ENCODE data around the gene UTF1.
"Not testable (repeated sequence)": the region's sequence is repeated elsewhere in the genome, so short reads cannot be mapped to it uniquely, and the experiment has no call there.

UTF1 gene

GRCh38 chr10:133209117-133209516 is 20.9 kb upstream of the UTF1 start:
- in situ Hi-C loops (cut with HindIII; ENCODE audit: low sequenced_read_pairs): no loop called here

- in situ Hi-C loops (cut with HindIII; ENCODE audit: low sequenced_read_pairs): no loop called here
Measured at GRCh38 chr10:133209641-133210040, 20.4 kb upstream of the UTF1 start.

GRCh38 chr10:133210398-133211140 is 19.4 kb upstream of the UTF1 start:
- in situ Hi-C loops (cut with HindIII; ENCODE audit: low sequenced_read_pairs): no loop called here

- in situ Hi-C loops (cut with HindIII; ENCODE audit: low sequenced_read_pairs): no loop called here
Measured at GRCh38 chr10:133211141-133211830, 18.7 kb upstream of the UTF1 start.

GRCh38 chr10:133211959-133212852 is 17.8 kb upstream of the UTF1 start:
- in situ Hi-C loops (cut with HindIII; ENCODE audit: low sequenced_read_pairs): no loop called here

- in situ Hi-C loops (cut with HindIII; ENCODE audit: low sequenced_read_pairs): no loop called here
Measured at GRCh38 chr10:133212853-133213494, 17.0 kb upstream of the UTF1 start.

GRCh38 chr10:133213641-133214467 is 16.2 kb upstream of the UTF1 start:
- in situ Hi-C loops (cut with HindIII; ENCODE audit: low sequenced_read_pairs): no loop called here

- in situ Hi-C loops (cut with HindIII; ENCODE audit: low sequenced_read_pairs): no loop called here
Measured at GRCh38 chr10:133214468-133215410, 15.3 kb upstream of the UTF1 start.

GRCh38 chr10:133215586-133215985 is 14.4 kb upstream of the UTF1 start:
- in situ Hi-C loops (cut with HindIII; ENCODE audit: low sequenced_read_pairs): no loop called here

- in situ Hi-C loops (cut with HindIII; ENCODE audit: low sequenced_read_pairs): no loop called here
Measured at GRCh38 chr10:133216776-133217175, 13.2 kb upstream of the UTF1 start.

GRCh38 chr10:133217800-133218589 is 12.0 kb upstream of the UTF1 start:
- in situ Hi-C loops (cut with HindIII; ENCODE audit: low sequenced_read_pairs): no loop called here

- in situ Hi-C loops (cut with HindIII; ENCODE audit: low sequenced_read_pairs): no loop called here
Measured at GRCh38 chr10:133218891-133219290, 11.1 kb upstream of the UTF1 start.

- in situ Hi-C loops (cut with HindIII; ENCODE audit: low sequenced_read_pairs): no loop called here
Measured at GRCh38 chr10:133219782-133220181, 10.2 kb upstream of the UTF1 start.

GRCh38 chr10:133221331-133221730 is 8.7 kb upstream of the UTF1 start:
- in situ Hi-C loops (cut with HindIII; ENCODE audit: low sequenced_read_pairs): no loop called here

GRCh38 chr10:133221756-133222155 is 8.3 kb upstream of the UTF1 start:
- in situ Hi-C loops (cut with HindIII; ENCODE audit: low sequenced_read_pairs): not testable (repeated sequence)

GRCh38 chr10:133224076-133224475 is 5.9 kb upstream of the UTF1 start:
- in situ Hi-C loops (cut with HindIII; ENCODE audit: low sequenced_read_pairs): no loop called here

GRCh38 chr10:133224756-133225372 is 5.2 kb upstream of the UTF1 start:
- in situ Hi-C loops (cut with HindIII; ENCODE audit: low sequenced_read_pairs): no loop called here

GRCh38 chr10:133225707-133226191 is 4.3 kb upstream of the UTF1 start:
- in situ Hi-C loops (cut with HindIII; ENCODE audit: low sequenced_read_pairs): no loop called here
